Myocyte (in vitro differentiated cells): ENCODE measurements around the gene TRHDE. TPM values are rescaled to one million over a fixed set of nuclear protein-coding genes. Genes with fewer than 3 reads are reported as not detected.
"Not testable (repeated sequence)": the region's sequence is repeated elsewhere in the genome, so short reads cannot be mapped to it uniquely, and the experiment has no call there.

Experiments used
- DNase-seq: peaks from one replicate; pipeline ENCODE4 v3.0.0-alpha.2; 2012; ENCODE audit warnings: low read depth
- total RNA-seq: library from RNA; depleted of rRNA; stranded (reverse); fragments of >200 nt; gene quantifications from 2 replicates; pipeline ENCODE4 v1.2.3, GENCODE V29; 2014

Gene TRHDE
- total RNA-seq, 1 donor from 2014 or later, result not detected

DNA sequence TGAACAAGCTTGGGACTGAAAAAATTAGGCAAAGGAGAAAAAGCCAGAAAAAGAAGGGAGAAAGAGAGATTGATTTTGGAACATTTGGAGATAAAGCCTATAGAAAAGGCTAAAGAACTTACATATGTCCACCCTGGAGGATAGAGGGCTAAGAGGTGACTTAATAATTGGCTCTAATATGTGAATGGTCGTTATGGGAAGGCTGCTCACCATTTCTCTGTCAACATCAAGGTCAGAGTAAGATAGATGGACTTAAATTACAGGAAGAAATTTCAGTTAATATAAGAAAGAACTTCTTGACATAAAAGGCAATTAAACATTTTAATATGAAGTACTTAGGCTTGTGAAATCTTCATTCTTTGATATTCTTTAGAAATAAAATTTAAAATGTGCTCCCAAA is 238.6 kb downstream of the TRHDE start:
- DNase-seq, result no peak

- DNase-seq, result no peak
These were observed 239.3 kb downstream of the TRHDE start for GRCh38 chr12:72511498-72511897.

- peak; percentile 1 for DNase-seq
These were observed 239.7 kb downstream of the TRHDE start for GRCh38 chr12:72511906-72512305.

- DNase-seq, result not testable (repeated sequence)
These were observed 248.0 kb downstream of the TRHDE start for GRCh38 chr12:72520044-72520678.

DNA sequence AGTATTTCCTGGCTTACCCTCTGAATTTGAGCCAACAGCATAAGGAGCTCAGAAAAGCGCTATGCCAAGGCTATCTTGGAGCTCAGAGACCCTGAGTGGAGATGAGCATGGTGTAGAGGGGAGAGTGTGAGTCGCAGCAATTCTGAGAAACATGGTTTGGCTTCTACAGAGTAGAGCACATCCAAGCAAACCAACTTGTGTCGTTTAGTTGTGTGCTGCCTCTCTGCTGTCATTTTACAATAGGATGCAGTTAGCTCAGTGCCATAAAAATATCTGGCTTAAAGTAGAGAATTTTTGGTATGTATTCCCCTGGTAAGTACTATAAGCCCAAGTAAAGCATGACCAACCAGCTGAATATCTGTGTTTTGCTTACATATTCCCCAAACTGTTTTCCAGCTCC is 249.2 kb downstream of the TRHDE start:
- DNase-seq, result no peak

DNA sequence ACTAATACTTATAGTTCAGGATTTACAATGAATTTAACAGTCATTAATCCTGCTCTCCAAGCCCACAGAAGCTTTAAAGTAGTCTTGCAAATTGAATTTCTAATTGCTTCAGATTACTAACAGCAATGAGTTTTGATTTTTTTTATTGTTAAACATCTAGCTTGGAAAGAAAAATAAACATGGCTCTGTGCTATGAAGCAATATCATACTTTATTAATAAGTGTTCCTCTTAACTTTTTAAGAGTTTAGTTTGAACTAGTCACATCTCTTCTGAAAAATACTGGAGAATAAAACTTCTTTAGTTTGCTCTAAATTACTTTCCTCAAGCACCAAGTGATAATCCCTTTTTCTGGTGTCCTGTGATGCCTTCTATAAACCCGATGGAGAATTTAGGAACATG is 250.2 kb downstream of the TRHDE start:
- DNase-seq, result no peak

DNA sequence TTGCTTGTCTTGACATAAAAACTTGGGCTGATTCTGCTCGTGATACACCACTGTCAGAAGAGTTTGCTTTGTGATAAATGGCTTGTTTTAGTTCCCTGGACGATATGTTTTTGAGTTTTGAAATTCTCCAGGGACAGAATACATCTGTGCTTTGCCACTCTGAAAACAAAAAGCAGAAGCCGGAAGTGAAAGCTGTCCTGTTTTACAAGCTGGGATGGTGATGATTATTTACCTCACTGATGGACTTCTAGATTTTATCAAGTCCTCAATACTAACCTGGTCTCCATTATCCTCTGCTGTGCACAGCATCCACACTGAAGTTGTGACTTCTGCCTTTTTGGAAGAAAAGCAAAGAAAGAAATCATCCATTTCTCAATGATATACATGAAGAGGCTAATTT is 251.6 kb downstream of the TRHDE start:
- DNase-seq, result no peak

- no peak for DNase-seq
These were observed 263.2 kb downstream of the TRHDE start for GRCh38 chr12:72535212-72535990.

DNA sequence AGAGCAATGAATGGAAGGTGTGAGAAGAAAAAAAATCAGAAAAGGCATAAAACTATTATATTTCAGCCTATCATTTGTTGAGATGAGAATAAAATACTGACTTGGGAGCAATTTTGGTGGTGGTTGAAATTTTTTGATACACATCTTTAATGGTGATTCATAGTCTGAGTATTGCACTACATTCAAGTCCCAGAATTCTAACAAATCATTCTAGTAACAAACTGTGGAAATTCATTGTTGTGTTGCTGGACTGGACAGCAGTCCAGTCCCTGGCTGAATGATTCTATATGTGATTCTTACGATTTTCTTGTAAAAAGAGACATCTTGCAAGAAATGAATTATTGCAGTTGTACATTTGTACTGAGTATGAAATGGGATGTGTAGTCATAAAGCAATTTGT is 268.6 kb downstream of the TRHDE start:
- DNase-seq, result no peak

GRCh38 chr12:72543777-72544467 is 271.8 kb downstream of the TRHDE start:
- DNase-seq, result no peak

DNA sequence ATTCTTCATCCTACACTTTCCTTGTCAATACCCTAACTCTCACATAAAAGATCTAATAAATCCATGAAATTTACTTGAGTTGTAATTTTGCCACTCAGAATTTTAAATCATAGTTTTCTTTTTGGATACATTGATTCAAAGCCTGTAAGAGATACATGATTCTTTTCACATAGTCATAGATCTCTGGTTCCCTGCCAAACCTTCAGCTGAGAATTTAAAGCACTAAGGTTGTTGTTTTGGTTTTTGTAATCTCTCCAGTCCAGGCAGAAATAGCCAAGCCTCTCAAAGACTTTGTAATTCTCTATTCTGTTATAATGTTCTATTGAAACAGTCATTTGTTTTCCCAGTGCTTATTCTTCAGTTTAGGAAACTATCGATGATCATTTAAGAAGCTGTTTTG is 273.9 kb downstream of the TRHDE start:
- no peak for DNase-seq

GRCh38 chr12:72547573-72547972 is 275.4 kb downstream of the TRHDE start:
- no peak for DNase-seq

DNA sequence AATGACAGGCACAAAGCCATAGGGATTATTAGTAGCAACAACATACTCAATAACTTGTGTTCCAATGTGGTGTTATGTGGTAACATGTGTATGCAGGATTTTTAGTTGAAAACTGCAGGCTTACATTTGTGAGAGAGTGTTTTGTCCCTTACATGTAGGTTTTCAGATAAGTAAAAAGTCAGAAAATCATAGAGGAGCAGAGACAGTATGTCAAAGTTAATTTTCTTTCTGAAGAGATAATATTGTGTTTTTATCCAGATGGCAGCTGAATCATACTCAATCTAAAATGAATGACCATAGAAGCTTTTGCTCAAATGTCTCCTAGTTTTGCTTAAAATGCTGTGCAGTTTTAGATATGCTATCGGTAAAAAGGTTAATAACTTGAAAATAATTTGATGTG is 277.0 kb downstream of the TRHDE start:
- no peak for DNase-seq

DNA sequence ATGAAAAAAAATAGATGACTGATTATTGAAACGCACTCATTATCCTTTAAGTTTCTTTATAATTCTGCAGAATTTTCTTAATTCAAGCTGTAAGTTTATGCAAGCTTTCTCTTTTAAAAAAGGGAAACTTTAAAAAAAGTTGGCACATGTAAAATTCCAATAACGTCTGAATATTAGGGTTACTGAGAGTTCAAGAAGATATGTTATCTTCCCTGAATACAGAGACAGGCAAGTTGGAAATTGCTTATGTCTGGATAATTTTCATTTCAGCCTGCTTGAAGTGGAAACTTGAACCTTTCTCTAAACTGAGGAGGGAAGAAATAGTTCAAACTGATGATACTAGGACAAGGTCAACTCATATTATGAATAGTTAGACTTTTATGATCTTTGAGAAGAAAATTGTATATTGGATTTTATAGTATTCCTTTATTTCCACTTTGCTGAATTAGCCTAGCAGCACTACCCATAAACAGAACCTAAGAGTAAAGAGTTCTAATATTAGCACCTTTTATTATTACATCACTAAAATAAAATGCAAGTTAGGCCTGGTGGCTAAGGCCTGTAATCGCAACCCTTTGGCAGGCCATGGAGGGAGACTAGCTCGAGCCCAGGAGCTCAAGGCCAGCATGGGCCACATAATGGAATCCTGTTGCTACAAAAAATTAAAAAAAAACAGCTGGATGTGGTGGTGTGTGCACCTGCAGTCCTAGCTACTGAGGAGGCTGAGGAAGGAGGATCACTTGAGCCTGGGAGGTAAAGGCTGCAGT is 288.0 kb downstream of the TRHDE start:
- no peak for DNase-seq

GRCh38 chr12:72570601-72571000 is 298.4 kb downstream of the TRHDE start:
- DNase-seq, result no peak

- DNase-seq, result no peak
These were observed 302.0 kb downstream of the TRHDE start for GRCh38 chr12:72574138-72574537.

DNA sequence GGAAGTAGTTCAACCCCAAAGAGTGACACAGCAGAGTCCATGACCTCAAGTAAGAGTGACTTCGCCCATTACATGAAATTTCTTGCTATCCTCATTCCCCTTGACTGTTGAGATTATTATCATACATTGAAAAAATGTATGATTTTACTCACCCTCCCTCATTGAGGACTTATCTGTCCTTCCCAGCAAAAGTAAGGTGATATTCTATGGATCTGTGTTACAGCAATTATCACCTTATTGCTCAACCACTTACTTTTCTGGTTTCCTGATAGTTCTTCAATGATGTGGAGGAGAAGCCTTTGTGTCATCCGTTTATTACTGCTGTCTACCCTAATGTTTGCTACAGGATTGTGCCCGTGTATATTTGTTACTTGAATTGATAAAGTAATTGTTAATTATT is 306.2 kb downstream of the TRHDE start:
- DNase-seq, result no peak

- no peak for DNase-seq
These were observed 314.3 kb downstream of the TRHDE start for GRCh38 chr12:72586456-72586855.

GRCh38 chr12:72602581-72602980 is 330.4 kb downstream of the TRHDE start:
- DNase-seq, result no peak

DNA sequence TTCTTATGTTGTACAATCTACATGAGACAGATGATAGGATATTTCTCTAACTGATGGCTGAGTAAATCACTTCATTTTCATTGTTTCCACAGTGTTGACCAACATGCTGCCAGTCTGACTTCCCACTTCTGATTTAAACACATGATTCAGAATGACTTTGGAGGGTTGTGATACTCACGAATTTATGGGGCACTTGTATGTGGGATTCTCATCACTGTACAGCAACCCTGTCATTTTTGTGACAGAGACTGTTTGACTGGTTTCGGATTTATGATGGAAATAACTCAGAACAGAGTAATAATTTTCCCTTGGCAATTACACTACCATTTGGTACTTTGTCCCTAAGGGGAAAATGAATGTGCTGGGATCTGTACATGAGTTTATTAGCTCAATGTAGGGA is 333.8 kb downstream of the TRHDE start:
- DNase-seq, result no peak

GRCh38 chr12:72610342-72610741 is 338.2 kb downstream of the TRHDE start:
- no peak for DNase-seq
